NCI-H460 (cell line): Measurements from ENCODE around the gene DPP6. TPM values are rescaled to one million over a fixed set of nuclear protein-coding genes. Genes with fewer than 3 reads are reported as not detected.

Experiments used
- DNase-seq: peaks from one replicate; pipeline ENCODE4 v3.0.0-alpha.2; 2016; ENCODE audit warnings: low read depth; ENCODE audit errors: extremely low read depth
- total RNA-seq: library from RNA; depleted of rRNA; stranded (reverse); fragments of >200 nt; shearing (Covaris generic); gene quantifications from 2 replicates; pipeline ENCODE4 v1.2.3, GENCODE V29; 2014

The DPP6 gene
- total RNA-seq, 1 experiment from 2014 or later = not detected

DNA sequence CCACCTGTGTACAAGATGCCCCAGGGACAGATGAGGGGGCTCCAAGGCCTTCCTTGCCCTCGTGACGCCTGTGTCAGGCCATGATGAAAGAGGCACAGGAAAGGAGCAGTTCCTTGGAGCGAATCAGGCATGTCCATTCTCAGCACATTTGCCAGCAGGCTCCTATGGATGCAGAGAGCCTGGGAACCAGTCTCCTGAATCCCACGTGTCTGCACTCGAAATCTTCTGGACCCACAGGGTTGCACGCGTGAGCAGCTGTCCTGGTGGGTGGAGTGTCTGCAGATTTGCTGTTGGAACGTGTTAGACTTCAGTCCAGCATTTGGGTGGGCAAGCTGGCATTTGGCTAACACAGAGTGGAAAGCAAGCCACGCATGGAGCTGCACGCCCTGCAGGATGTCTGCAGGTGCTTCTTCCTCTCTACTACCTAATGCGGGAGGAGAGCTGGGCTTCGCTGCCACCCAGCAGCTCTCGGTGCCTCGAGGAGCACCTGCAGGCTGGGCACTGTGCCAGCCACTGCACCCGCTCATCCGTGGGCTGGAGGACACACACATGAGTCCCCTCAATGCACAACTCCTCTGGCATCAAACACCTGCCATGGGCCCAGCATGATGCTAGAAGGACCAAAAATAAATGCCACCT is 810.1 kb downstream of the DPP6 start:
- no peak for DNase-seq

DNA sequence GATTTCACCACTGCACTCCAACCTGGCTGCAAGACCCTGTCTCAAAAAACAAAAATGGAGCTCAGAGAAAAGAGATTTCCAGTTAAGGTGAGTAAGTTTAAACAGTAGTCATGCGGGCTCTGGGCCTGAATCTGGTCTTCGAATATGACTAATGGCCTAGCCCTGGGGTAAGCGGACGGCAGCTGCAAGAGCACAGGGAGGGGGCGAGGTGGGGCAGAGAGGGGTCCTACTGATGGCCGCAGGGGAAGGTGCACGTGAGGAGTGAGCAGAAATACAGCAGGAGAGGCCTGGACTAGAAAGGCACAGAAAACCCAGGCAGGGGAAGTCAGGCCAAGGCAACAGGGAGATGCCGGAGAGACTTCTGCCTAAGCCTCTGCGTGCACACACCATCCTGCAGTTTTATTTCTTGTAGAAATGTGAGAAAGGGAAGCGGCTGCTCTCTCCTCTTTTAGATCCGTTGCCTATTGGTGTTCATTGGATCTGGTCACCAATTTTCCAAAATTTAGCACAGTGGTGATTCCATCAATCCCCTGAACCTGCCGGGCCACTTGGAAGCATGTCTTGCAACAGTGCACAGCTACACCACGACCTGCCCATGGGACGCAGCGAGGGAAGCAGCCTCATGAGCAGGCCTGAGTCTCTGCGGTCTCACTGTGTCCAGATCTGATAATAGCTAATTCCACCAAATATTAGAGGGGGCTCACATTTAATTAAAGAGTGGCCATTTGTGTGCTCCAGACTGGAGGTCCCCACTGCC is 811.7 kb downstream of the DPP6 start:
- no peak for DNase-seq

DNA sequence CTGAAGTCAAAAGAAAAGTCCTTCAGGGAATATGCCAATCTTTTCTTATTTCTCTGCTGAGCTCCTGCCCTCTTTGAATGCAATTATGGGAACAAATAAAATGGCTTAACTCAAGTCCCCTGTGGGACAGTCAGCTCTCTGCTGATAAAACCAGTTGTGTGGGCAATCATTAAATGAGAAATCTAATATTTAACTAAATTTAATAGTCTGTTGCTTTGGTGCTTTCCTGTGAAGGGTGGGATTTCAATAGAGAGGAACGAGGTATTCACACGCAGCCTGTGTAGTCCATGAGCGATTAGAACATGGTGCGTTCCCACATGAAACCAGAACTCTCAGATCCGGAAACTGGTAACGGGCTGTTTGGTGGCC is 812.3 kb downstream of the DPP6 start:
- no peak for DNase-seq

DNA sequence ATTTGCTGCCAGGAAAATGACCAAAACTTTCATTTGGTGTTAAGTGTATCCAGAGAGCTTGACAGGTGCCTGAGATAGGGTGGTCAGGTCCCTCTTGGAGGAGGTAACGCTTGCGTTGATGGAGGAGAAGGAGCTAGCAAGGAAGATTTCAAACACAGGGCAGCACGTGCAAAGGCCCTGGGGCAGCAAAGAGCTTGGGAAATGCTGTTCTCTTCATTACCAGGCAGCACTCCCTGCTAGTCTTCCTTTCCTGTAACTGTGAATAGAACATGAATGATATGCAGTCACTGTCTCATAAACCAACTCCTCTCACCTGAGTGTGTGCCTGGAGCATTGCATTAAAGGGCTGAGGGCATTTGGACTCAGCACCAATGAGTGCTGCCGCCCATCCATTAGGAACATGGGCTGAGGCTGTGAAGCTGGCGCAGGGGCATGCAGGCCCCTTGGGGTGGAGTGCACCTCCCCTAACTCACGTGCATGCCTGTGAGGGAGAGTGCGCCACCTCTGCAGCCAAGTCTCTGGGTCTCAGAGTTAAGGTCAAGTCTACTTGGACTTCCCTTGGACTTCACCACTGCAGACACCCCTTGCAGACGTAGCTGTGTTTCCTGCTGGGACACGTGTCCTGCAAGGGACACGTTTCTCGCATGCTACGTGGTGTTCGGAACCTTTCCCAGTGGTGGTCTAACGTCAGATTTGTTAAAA is 813.9 kb downstream of the DPP6 start:
- DNase-seq = no peak

DNA sequence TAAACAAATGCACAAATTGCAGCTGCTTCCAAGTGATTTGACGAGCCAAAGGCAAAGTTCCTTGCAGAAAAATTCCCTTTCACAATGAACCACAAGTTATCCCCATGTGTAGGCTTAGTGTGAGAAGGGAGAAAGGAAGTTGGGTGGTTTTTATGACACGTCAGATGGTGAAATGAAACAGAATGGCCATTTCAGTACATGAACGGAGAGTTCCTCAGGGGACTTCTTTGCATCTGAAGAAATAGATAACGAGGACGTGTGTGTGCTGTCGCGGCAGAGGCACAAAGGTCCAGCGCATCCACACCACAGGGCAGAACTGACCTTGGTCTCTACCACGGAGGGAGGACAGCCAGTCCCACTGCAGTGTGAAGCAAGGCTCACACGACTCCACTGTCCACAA is 814.9 kb downstream of the DPP6 start:
- no peak for DNase-seq

DNA sequence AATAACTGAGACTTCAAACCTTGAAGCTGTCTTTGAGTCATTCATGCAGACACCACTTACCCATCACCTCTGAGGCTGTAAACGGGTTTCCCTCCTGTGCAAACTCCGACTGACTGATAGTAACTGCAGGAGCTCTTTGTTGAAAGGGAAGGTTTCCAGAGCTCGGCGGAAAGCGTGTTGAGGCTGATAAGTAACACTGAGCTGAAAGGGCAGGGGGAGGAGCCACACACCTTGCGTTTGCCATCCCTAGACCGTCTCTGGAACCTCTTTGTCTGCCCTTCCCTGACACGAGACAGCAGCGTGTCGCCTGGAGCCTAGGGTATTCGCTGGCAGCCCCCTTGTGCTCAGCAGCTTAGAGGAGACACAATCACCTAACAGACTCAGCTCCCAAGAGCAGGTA is 816.7 kb downstream of the DPP6 start:
- DNase-seq = no peak

DNA sequence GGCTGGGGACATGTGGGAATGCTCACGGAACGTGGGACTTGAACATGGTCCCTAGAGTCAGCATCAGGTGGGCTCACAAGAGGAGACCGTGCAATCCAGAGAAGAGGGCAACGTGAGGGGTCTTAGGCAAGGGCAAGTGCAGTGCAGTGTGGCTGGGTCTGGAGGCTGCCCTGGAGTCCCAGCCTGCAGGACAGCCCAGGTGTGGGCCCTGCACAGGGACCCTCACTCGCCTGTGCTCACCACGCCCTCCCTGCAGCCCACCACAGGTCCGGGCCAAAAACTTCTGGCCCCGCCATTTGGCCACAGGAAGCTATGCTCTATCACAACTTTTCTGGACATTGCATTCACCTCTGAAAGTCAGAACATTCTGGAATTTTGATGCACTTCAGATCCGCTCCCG is 817.2 kb downstream of the DPP6 start:
- DNase-seq = no peak

DNA sequence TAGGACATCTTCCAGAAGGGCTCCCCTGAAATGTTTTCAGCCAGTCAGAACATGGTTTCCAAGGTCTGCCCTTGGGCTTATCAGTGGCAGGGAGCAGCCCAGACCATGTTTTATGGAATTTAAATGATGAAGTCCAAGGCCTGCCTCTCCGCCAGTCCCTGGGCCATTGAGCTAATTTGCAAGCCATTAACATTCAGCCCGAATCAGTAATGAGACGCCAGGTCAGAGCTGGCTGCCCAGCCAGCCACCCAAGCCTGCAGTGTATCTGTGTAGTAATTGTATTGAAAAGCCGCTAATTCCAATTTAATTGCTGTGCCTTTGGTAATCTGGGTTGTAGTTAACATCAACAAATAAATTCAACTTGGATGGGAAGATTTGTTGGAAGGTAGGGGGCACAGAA is 819.3 kb downstream of the DPP6 start:
- no peak for DNase-seq

DNA sequence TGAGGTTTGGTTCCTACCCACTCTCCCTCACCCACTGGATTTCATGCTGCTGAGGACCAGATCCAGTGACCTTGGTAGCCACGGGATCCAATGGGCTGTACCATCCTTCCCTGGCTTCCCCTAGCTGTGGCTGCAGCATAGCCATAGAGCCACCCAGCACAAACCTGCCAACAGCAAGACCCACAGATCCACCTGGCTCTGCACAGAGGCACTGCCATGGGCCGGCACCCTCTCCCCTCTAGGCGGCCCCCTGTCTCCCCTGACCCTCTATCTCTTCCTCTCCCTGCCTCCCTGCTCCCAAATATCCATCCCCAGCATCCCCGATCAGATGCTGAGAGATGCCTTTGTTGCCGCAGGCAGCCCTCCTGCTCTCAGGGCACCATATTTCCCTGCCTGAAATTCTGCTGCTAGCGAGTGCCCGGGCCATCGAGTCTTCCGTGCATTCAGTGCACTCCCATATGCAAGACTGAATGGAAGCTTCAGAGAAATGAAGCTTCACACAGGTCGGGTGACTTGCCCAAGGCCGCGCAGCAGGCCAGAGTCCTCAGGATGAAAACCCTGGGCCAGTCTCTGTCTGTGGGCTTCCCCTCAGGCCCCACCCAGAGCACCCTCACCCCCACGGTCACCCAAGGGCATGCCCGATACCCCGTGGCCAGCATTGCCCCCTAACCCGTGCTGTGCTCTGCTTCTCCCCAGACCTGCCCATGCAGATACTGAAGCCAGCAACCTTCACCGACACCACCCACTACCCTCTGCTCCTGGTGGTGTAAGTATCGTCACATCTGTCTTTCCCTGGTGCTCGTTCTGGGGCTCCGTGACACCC is 819.9 kb downstream of the DPP6 start:
- no peak for DNase-seq

DNA sequence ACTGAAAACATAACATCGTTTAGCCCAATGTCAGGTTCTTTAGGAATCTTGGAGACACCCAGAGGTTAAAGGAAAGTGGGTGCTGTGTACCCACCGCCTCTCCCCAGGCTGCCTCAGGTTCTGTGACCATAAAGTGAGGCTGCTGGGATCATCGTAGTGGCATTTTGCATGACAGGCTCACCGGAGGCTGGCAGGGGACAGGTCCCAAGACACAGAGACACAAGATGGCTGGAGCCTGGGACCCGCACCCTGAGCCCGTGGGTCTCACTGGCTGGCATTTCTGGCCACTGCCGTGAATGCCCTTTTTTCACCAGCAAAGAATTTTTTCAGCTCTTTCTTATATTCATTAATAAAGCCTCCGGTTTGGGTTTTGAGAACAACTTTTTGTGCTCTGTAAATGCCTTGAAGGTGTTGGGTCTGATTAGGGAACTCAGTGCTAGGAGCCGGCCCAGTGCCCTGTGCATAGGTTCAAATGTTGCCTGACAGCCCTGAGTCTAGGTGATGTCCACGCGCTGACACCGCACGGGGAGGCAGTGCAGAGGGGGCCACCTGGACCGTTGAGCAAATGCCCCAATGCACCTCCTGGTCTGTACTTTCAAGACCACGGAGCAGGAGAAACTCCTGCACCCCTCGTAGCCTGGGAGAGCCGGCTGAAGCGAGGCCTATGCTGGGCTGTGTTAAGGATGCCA is 820.8 kb downstream of the DPP6 start:
- no peak for DNase-seq

DNA sequence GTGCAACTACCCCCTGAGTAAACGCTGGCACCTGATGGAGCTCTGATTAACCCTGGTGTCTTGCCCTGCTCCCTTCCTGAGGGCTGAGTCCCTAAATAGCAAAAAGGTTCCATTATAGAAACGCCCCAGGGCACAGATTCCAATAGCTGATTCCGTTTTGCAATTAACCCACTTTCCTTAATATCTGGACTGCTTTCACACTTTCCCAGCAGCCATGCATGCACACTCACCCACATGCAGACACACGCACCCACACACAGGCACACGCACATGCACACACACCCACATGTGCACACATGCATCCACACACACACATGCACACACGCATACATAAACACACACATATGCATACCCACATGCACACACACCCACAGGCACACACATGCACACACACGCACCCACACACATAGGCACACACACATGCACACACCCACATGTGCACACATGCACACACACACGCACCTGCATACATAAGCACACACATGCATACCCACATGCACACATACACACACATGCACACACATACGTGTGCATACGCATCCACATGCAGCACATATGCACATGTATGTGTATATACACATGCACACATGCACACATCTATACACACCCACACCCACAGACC is 821.4 kb downstream of the DPP6 start:
- no peak for DNase-seq

DNA sequence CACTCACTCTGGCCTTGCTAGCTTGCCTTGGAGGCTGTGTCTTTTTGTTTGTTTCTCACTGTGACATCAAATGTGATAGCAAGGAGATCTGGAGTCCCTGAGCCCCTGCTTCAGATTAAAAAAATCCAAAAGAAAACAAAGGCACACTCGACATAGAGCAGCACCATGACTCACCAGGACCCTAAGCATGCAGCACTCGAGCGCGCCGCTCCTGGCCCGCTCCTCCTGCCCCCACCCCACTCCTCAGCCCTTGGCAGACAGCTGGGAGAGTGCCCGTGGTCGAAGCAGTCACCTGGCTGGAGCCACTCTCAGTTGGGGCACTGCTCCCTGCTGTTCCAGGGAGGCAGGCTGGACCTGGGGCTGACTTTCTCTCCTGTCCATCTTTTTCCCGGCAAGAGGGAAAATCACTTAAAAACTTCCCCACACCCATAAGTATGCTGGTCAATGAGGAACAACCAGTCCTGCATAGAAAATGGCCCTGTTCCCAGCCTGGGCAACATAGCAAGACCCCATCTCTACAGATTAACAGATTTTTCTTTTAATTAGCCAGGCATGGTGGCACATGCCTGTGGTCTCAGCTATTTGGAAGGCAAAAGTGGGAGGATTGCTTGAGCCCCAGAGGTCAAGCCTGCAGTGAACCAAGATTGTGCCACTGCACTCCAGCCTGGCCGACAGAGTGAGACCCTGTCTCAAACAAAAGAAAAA is 822.4 kb downstream of the DPP6 start:
- no peak for DNase-seq

DNA sequence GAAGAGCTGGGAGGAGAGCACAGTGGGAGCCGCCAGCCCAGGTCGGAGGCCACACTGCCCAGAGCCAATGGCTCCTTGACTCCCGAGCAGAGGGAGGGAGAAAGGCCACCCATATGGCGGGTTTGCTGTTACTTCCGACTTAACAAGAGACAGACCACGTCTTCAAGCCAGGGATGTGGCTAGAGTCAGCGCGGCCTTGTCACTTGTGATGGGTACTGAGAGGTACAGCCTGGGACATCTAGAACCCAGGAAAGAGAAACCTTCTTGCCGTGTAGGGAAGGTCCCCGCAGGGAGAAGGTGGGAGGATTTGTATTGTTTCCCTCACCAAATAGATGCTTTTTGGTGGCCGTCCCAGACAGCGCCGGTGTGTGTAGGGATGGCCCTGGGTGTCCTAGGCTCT is 823.1 kb downstream of the DPP6 start:
- no peak for DNase-seq

DNA sequence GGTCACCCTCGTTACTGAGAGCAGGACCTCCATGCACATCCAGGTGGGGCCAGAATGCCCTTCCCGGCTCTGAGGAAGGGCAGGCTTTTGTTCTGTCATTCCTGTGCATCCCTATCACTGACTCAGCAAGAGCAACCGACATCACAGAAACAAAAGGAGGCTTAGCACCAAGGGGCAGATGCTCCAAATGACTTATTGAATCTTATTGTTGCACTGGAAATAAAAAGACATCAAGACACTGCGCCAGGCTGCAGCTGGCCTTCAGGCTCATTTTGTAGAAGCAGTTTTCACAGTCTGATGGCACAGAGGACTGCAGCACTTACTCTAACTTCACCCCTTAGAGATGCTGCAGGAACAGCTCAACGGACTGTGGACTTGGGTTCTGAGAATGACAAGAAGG is 824.3 kb downstream of the DPP6 start:
- DNase-seq = no peak

DNA sequence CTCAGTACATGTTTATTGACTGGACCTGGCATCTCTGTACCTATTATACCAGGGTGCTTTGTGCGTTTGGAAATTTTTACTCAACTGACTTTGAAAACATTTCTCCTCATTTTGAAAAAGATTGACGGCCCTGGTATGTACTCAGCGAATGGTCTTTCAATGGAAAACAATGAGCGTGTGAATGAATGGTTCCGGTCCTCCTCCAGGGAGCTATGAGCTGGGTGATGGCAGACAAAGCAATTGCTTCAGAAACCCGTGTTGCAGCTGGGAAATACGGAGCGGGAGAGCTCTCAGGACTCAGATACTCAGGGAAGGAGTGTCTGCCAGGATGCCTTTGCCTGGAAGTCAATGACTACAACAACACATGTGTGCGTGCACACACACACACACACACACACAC is 824.8 kb downstream of the DPP6 start:
- no peak for DNase-seq

DNA sequence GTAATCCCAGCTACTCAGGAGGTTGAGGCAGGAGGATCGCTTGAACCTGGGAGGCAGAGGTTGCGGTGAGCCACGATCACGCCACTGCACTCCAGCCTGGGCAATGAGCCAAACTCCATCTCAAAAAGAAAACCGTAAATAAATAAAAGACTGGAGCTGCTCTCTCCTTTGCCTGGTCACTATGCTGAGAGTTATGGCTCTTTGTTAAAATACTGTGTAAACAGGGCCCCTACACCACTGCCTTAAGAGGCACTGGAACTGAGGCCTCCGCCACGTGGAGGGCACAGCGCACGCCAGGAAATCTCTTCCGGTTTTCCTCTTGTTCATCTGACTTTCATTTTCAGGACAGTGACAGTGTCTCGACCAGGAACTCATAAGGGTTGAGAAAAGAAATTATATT is 827.4 kb downstream of the DPP6 start:
- DNase-seq = no peak

DNA sequence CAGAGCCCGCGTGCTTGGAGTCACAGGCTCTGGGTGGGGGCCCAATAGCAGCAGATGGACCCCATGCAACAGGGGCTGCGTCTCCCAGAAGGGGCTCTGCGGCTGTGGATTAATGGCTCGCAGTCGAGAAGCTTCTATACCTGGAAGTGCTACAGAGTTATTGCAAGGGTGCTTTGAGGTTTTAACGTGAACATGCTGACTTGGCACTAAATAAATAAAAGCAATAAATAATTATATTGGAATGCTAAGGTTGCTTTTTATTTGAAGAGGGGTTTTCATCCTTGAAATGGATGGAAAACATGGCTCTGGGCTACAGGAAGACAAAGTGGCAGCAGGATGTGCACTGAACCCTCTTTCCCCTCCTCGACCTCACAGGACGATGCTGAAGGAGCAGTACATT is 828.3 kb downstream of the DPP6 start:
- DNase-seq = no peak

DNA sequence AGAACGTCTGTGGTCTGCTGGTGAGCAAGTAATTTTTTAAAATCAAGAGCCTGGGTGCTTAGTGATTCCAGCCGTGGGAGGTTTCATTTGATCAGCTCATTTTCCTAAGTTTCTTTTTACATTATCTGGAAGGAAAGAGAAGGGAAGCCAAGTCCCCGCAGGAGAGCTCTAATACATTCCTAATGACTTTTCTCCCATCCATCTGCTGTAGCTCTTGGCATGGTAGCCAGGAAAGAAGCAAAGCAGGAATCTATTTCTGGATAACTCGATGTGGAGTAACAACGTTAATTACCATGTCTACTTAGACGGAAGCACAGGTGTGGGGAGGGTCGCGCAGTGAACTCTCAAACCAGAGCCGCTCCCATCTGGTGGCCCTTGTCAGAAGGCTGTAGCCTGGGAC is 828.8 kb downstream of the DPP6 start:
- DNase-seq = no peak

DNA sequence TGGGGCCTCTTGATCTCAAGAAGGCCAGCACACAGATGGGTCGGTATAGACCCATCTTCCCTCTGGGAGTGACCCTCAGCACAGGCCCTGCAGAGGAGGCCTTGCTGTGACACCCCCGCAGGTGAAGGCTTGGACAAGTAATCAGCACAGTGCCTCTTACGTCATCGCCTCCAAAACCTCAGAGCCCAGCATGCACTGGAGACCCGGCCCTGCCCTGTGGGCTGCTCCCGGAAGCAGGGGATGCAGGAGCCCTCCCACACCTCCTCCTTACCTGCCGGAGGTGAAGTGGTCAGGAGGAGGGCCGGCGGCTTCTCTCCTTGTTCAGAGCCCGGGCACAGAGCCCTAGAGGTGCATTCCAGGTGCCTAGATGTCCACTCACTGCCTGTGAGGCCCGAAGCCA is 829.3 kb downstream of the DPP6 start:
- no peak for DNase-seq
